ENCODE results near the gene AGBL2.

Gene AGBL2

DNA sequence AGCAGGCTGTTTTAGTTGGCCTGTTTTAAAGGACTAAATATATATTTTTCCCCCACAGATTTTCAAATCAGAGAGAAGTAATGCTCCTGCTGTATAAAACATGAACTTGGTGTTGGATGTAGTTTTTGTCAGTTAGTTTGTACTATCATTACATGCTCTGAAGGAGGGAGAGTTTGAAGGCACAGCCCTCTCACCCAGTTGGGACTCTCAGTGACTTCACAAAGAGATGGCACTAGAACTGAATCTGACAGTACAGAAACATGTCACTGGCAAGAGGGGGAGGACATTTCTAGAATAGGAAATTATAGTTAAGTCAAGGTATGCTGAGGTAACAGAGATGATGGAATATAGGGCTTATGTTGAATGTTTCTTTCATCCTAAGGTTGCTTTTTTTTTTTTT is 99.9 kb downstream of the AGBL2 start:
- Histone ChIP-seq H3K9ac (ENCODE audit: low read depth, low read length) (no peak overlapping the region), H4K20me1 (ENCODE audit: insufficient read depth, low read length) (no peaks in the 10 kb centered on the region), H3K4me3 (ENCODE audit: low read depth in 1 of 2, low read length in 2 of 2) (no peak overlapping the region), H3K27ac (ENCODE audit: low read length) (no peak overlapping the region), H3K4me2 (ENCODE audit: insufficient read depth, low read length) (no peak overlapping the region), H3K36me3 (ENCODE audit: insufficient read depth, low read length) (peaks cover 40% of the 10 kb centered on the region; the same call in 1 of the 2 replicates), H3K4me1 (ENCODE audit: insufficient read depth, low read length) (no peaks in the 10 kb centered on the region), H3K27me3 (ENCODE audit: insufficient read depth, low read length, poor library complexity) (no peaks in the 10 kb centered on the region), H3K9me3 (ENCODE audit: insufficient read depth, low read length, severe bottlenecking) (no peaks in the 10 kb centered on the region), H2AFZ (ENCODE audit: low read depth, low read length) (no peak overlapping the region), H3K79me2 (ENCODE audit: insufficient read depth, low read length) (no peaks in the 10 kb centered on the region)
- DNase-seq (no peak), ATAC-seq (ENCODE audit: insufficient read depth, low read depth) (no peak)
- TF ChIP-seq, protein P1, sequence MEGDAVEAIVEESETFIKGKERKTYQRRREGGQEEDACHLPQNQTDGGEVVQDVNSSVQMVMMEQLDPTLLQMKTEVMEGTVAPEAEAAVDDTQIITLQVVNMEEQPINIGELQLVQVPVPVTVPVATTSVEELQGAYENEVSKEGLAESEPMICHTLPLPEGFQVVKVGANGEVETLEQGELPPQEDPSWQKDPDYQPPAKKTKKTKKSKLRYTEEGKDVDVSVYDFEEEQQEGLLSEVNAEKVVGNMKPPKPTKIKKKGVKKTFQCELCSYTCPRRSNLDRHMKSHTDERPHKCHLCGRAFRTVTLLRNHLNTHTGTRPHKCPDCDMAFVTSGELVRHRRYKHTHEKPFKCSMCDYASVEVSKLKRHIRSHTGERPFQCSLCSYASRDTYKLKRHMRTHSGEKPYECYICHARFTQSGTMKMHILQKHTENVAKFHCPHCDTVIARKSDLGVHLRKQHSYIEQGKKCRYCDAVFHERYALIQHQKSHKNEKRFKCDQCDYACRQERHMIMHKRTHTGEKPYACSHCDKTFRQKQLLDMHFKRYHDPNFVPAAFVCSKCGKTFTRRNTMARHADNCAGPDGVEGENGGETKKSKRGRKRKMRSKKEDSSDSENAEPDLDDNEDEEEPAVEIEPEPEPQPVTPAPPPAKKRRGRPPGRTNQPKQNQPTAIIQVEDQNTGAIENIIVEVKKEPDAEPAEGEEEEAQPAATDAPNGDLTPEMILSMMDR (IDR thresholded peaks at IDR 0.05; ENCODE audit: borderline replicate concordance, extremely low read depth, low read length, poor library complexity, severe bottlenecking): no peak
- no peak for TF ChIP-seq EZH2 (IDR thresholded peaks at IDR 0.05; ENCODE audit: borderline replicate concordance, low read depth, low read length, severe bottlenecking)

DNA sequence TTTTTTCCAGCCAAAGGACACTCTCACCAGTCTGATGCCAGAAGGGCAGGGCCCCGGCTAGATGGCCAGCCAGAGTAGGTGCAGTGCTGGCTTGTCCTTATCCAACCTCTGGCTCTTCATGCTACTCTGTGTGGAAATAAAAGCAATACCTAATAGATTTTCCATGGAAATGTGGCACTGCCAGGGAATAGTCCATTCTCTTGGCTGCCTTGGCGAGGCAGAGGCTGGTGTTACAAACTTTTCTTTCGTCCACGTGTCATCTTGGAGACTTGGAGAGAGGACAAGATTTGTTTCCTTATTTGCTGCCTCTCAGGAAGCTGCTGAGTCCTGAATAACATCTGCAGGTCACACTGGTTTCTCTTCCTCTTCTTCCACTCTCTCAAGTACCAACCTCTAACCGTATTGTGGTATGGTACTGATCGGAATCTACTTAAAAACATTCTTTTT is 103.8 kb downstream of the AGBL2 start:
- Histone ChIP-seq H3K4me1 (ENCODE audit: insufficient read depth, low read length) (no peaks in the 10 kb centered on the region), H3K36me3 (ENCODE audit: insufficient read depth, low read length) (peaks cover 7% of the 10 kb centered on the region; the same call in 1 of the 2 replicates), H3K27ac (ENCODE audit: low read length) (no peak overlapping the region), H3K27me3 (ENCODE audit: insufficient read depth, low read length, poor library complexity) (no peaks in the 10 kb centered on the region), H3K4me2 (ENCODE audit: insufficient read depth, low read length) (no peak overlapping the region), H3K9ac (ENCODE audit: low read depth, low read length) (no peak overlapping the region), H2AFZ (ENCODE audit: low read depth, low read length) (no peak overlapping the region), H3K9me3 (ENCODE audit: insufficient read depth, low read length, severe bottlenecking) (no peaks in the 10 kb centered on the region), H3K79me2 (ENCODE audit: insufficient read depth, low read length) (no peaks in the 10 kb centered on the region), H4K20me1 (ENCODE audit: insufficient read depth, low read length) (no peaks in the 10 kb centered on the region), H3K4me3 (ENCODE audit: low read depth in 1 of 2, low read length in 2 of 2) (no peak overlapping the region)
- TF ChIP-seq, protein P1 (IDR thresholded peaks at IDR 0.05; ENCODE audit: borderline replicate concordance, extremely low read depth, low read length, poor library complexity, severe bottlenecking): no peak
- TF ChIP-seq EZH2 (IDR thresholded peaks at IDR 0.05; ENCODE audit: borderline replicate concordance, low read depth, low read length, severe bottlenecking): no peak
- ATAC-seq (ENCODE audit: insufficient read depth, low read depth): no peak
- no peak for DNase-seq

DNA sequence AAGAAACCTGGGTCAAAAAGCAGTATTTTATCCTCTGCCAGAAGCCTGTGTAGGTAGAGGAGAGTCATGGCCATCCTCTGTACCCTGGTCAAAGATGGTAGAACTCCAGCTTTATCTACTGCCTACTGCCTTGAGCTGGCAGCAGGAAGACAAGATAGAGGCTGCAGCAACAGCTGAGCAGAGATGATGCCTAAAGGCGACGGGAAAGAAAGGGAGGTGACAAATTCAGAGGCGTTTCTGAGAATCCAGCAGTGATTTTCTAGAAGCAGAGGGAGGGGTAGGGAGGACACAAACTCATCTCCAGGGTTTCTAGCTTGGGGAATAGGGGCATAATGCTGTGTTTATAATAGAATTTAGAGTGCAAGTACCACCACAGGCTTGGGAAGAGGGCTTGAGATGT is 105.5 kb downstream of the AGBL2 start:
- peak; percentile 47; the same call in 2 of the 3 replicates for ATAC-seq (ENCODE audit: insufficient read depth, low read depth)
- no peak overlapping the region for H3K27ac ChIP-seq (ENCODE audit: low read length)

More for the DNA sequence above, 105.5 kb downstream of the AGBL2 start:
- Histone ChIP-seq H3K4me2 (ENCODE audit: insufficient read depth, low read length) (no peak overlapping the region), H3K79me2 (ENCODE audit: insufficient read depth, low read length) (no peaks in the 10 kb centered on the region), H3K4me3 (ENCODE audit: low read depth in 1 of 2, low read length in 2 of 2) (no peak overlapping the region), H3K9ac (ENCODE audit: low read depth, low read length) (no peak overlapping the region), H4K20me1 (ENCODE audit: insufficient read depth, low read length) (no peaks in the 10 kb centered on the region), H3K9me3 (ENCODE audit: insufficient read depth, low read length, severe bottlenecking) (no peaks in the 10 kb centered on the region), H2AFZ (ENCODE audit: low read depth, low read length) (no peak overlapping the region), H3K36me3 (ENCODE audit: insufficient read depth, low read length) (peaks cover 7% of the 10 kb centered on the region; the same call in 1 of the 2 replicates), H3K27me3 (ENCODE audit: insufficient read depth, low read length, poor library complexity) (no peaks in the 10 kb centered on the region), H3K4me1 (ENCODE audit: insufficient read depth, low read length) (no peaks in the 10 kb centered on the region)
- peak; percentile 23 for DNase-seq
- TF ChIP-seq, protein P1 (IDR thresholded peaks at IDR 0.05; ENCODE audit: borderline replicate concordance, extremely low read depth, low read length, poor library complexity, severe bottlenecking): no peak
- no peak for TF ChIP-seq EZH2 (IDR thresholded peaks at IDR 0.05; ENCODE audit: borderline replicate concordance, low read depth, low read length, severe bottlenecking)
